ENCODE results near the gene POLE4.

POLE4 gene

DNA sequence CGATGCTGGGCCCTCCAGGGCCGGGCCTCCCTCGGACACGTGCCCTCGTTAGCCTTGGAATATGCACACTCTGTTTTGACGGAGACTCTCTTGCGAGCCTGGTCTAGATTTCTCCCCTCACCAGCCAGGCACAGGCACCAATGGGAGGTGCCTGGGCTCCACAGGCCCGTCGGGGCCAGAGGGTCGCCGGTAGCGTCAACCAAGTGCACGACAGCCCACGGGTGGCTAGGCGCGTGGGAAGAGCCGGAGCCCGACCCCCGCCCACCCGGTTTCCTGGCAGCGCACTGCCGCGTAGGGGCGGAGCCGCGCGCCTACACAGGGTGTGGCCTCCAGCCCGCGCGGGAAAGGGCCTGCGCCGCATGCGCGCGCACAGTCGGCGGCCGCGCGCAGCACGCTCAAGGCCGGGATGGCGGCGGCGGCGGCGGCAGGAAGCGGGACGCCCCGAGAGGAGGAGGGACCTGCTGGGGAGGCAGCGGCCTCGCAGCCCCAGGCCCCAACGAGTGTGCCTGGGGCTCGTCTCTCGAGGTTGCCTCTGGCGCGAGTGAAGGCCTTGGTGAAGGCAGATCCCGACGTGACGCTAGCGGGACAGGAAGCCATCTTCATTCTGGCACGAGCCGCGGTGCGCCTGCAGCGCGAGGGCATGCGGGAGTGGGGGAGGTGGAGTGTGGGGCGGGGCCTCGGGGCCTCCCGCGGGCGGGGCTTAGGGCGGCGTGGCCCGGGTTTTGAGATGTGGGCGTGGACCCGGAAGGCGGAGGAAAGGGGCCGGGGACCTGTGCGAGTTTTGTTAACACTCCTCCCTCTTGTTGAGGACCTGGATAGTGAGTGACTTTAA lies at the start of gene POLE4:
POLE4 (plus strand) TSS at position 370 of the 832 bp plus-strand sequence; CDS start at position 407, 37 bp downstream.
- DNase-seq (ENCODE audit: low read depth) = peak; percentile 89

DNA sequence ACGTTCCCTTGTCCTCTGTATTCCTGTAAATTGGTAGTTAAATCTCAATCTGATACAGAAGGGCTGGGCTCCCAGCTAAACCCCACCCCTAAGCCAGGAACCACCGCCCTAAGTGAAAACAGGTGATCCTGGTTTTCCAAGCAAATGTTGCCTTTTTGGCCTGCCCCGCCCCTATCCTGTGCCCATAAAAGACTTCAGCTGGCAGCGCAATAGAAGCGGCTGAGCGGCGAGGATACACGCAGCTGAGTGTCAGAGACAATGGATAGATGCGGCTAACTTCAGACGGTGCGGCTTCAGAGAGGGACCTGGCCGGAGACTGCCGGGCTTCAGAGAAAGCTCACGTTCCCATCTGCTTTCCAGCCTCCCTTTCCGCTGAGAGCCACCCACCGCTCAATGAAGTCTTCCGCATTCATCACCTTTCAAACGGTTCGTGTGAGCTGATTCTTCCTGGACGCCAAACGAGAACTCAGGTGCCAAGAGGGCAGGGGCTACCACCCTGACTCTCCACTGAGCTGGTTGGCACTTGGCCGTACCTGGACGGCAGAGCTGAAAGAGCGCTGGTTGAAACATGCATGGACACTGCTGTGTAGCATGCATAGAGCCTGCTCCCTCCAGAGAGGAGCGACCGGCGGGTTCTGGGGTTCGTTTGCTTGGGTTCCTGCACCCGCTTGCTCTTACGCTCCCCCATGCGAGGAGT lies 49.5 kb upstream of the POLE4 start:
- no peak for DNase-seq (ENCODE audit: low read depth)

DNA sequence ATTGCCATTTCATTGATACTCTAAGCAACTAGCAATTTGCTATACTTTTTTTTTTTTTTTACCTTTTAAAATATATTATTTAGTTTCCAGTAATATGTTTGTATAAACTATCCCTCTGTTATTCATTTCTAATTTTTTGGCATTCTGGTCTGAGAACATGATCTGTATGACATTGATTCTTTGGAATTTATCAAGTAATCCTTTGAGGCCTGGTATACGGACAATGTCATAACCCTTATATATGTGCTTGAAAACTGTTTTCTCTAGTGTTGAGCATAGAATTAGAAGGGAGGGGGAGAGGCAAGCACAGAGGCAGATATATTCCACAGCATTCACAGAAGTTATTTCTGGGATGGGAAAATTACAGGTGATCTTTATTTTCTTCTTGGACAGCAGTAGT lies 48.2 kb upstream of the POLE4 start:
- DNase-seq (ENCODE audit: low read depth) = no peak

DNA sequence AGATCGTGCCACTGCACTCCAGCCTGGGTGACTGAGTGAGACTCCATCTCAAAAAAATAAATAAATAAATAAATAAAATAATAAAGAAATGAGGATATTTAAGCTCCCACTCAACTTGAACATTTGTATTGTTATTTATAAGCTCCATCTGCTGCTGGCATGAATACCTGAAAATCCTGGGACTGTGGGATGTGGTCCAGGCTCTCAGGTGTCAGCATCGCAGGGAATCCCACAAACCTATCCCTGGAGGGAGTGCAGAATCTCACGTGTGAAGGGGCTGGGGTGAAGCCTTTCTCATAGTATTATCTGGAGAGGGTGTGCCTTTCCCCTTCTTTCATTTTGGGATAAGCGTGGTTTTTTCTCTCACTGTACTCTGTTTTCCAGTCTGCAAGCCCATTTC lies 47.4 kb upstream of the POLE4 start:
- no peak for DNase-seq (ENCODE audit: low read depth)

DNA sequence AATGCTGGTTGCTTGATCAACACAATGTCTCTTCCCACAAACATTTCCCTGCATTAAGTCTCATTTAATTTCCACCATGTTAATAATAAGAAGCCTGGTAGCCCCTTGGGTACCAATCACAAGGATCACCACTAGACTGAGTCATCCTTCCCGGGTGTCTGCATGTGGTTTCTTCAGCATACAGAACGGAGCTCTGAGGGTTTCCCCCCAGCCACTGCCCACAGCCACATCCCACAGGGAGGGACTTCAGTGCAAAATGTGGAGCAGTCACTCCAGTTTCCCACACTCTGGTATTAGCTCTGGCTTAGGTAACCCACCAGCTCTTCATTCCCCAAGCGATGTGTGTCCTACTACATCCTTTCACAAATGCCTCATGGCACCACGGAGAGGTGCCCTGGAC lies 42.7 kb upstream of the POLE4 start:
- DNase-seq (ENCODE audit: low read depth) = no peak

GRCh38 chr2:74916394-74916793 lies 42.0 kb upstream of the POLE4 start:
- no peak for DNase-seq (ENCODE audit: low read depth)

DNA sequence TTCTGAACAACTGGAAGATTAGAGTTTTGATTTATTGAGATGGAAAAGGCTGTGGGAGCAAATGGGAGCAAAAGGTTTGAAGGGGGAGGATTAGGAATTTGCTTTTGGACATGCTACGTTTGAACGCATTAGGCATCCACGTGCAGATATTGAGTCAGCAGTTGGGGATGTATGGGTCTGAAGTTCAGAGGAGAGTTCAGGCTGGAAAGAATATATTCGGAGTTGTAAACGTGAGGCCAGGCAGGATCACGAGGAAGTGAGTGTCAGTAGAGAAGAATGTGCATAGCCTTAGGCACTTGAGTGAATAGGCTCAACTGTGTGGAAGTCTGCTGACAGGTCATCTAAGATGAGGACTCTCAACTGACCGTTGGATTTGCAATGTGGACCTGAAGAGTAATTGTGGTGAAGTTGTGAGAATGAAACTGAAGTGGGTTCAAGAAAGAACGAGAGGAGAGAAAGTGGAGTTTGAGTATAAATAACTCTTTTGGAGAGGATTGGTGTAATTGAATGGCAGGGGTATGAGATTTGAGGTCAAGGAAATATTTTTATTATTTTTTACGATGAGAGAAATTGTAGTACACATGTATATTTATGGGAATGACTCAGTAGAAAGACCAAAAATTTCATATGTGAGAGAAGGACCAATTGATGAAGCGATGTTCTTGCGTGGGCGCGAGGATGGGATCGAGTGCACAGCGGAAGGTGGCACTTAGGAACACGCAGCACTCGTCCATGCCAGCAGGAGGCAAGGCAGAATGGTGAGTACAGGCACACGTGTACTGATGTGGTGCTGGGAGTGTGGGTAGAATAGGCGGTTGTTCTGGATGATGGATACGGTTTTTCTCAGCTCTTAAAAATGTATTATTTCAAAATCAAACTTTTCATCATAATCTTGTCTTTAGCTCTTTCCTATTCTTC lies 40.5 kb upstream of the POLE4 start:
- DNase-seq (ENCODE audit: low read depth) = no peak

- DNase-seq (ENCODE audit: low read depth) = peak; percentile 59
Observed at GRCh38 chr2:74919827-74920226, 38.6 kb upstream of the POLE4 start.

GRCh38 chr2:74921236-74921736 lies 37.2 kb upstream of the POLE4 start:
- no peak for DNase-seq (ENCODE audit: low read depth)

GRCh38 chr2:74922592-74923227 lies 35.7 kb upstream of the POLE4 start:
- no peak for DNase-seq (ENCODE audit: low read depth)

DNA sequence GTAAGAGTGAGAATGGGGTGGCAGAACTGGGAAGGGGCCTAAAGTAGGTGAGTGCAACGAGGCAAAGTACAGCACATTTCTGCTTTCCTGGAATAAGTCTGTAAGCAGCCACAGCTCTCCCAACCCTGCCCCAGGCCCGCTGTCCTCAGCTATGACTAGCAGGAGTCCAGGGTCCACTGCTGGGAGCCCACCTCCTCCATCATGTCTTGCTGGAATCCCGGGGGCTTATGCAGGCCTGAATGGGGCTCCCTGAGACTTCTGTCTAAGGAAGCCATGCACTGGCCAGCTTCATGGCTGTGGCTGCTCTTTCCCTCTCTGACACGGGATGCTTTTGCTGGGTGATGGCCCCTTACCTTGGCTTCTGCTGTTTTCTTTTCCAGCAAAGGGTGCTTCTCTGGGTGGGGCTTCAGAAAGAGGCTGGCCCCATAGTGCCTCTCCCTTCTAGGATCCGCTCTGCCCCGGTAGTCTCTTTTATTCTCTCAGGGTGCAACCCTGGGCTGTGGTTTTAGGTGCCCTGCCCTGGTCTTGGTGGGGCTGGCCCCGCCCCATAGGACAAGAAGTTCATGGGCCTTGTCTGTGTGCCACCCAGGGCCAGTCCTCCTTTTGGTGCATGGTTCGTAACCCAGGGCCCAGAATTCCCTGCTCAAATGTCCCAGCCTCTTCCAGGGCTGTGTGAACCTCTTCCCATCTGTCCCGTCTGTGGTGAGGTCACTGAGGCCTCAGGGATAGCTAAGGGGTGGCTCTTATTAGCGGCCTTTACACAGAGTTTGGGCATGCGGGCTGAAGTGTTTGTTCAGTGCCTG lies 33.8 kb upstream of the POLE4 start:
- no peak for DNase-seq (ENCODE audit: low read depth)

DNA sequence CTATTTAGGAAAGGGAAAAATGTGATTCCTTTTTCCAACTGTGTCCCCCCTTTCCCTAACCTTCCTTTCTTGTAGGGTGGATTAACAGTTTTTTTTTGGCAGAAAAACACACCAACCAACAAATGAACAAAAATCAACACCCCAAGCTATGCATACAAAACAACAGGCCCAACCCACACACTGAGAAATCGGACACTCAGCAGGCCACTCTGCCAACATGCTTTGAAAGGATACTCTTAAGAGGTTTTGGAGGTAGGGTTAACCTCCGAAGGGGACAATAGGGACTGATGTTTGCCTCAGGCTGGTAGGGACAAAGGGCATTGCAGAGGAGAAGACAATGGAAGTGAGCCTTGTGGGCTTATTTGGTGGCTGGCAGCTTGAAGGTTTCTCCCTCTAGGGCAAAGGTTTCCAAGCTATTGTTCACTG lies 33.1 kb upstream of the POLE4 start:
- DNase-seq (ENCODE audit: low read depth) = no peak

DNA sequence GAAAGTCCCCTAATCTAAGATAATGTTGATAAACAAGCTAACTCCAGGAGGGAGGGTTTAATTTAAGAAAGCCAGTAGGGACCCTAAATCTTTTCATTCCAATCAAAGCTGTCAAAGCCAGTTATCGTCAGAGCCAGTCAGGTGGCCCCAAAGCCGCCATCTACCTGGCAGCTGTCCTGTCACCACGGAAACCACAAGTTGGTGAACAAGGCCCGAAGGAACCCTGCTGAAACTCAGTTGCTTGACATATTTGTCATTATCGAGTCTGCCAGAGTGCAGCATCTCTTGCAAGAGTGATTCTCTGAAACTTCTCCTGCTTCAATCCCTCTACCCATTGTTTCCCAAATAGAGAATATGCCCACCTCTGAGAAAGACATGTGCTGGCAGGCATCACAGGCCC lies 30.8 kb upstream of the POLE4 start:
- DNase-seq (ENCODE audit: low read depth) = no peak

- DNase-seq (ENCODE audit: low read depth) = no peak
Observed at GRCh38 chr2:74930811-74931486, 27.5 kb upstream of the POLE4 start.

DNA sequence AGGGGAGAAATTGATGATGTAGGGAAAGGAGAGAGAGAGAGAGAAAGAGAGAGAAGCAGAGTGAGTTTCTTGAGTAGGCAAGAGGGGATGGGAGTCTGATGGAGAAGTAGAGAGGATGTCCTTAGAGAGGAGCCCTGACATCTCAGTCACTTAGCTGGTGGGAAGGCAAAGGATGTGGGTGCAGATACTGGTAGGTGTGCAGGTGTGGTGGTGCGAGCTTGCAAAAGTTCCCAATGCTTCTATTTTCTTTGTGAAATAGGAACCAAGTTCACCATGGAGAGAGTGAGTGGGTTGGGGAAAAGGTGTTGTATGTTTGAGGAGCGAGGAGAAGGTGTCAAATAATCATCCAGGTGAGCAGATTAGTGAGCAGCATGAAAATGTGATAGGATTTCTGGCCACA lies 26.5 kb upstream of the POLE4 start:
- DNase-seq (ENCODE audit: low read depth) = no peak

GRCh38 chr2:74935975-74936391 lies 22.5 kb upstream of the POLE4 start:
- DNase-seq (ENCODE audit: low read depth) = no peak

DNA sequence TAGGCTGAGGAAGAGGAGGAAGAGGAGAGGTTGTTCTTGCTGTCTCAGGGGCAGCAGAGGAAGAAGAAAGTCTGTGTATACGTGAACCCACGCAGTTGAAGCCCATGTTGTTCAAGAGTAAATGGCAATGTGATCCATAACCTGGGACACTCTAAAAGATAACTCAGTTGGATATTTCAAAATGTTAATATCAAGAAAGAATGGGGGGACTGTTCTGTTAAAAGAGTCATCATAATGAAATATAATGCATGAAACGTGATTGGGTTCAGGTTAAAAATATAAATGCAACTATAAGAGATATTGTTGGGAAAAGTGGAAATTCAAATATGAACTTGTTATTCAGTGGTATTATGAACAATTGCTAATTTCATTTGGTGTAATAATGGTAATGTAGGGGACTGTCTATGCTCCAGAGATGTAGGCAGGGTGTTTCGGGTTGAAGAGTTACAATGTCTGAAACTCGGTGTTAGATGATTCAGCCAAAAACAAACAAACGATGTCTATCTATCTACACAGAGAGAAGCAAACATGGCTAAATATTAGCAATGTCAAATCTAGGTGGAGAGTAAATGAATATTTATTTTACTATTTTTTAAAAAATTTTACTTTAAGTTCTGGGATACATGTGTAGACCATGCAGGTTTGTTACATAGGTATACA lies 21.1 kb upstream of the POLE4 start:
- no peak for DNase-seq (ENCODE audit: low read depth)

- DNase-seq (ENCODE audit: low read depth) = no peak
Observed at GRCh38 chr2:74938264-74938663, 20.2 kb upstream of the POLE4 start.

- DNase-seq (ENCODE audit: low read depth) = no peak
Observed at GRCh38 chr2:74939919-74940812, 18.3 kb upstream of the POLE4 start.
